ENCODE results near the gene SFRP5.

The SFRP5 gene

DNA sequence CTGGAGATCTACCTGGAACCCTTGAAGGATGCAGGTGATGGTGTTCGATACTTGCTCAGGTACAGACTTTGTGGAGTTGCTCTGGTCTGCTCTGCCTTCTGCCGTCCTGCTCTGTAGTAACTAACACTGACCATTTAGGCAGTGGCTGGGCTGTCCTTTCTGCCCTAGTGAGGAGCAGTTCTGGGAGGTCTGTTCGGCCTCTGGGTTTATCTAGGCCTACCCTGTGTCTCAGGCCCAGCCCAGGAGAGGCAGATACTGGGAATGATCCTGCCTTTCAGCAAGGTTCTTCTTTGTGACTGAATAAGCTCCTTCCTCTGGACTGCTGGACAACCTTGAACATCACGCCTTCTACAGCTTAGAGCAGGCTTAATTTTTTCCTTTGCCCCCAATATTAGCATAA is 33.2 kb downstream of the SFRP5 start:
- Mint-ChIP-seq H3K27ac (peak overlapping the region; percentile 97), H3K36me3 (peaks cover 82% of the 10 kb centered on the region), H3K9me3 (peaks cover 4% of the 10 kb centered on the region), H3K4me3 (peak overlapping the region; percentile 88), H3K4me1 (peaks cover 69% of the 10 kb centered on the region)
- ATAC-seq (no peak), DNase-seq (ENCODE audit: low spot score in 2 of 2) (no peak)

DNA sequence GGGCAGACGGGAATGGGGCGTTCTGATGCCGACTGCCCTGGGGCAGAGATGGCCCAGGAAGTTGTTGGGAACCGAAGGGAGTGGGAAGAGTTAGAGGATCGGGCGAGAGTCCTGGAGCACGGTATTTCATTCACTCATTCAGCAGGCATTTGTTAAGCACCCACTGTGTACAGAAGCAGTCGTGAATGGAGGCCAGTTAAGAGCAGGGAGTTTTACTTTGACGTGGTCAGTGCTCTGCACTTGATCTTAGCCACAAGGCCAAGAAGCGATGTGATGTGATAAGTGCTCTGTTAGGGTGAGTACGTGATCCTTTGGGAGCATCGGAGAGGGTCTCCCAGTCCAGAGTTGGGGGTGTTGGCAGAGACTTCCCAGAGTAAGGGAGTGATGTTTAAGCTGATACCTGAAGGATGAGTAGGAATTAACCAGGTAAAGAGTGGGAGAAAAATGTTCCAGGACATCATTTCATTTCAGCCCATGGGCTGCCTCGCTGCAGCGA is 34.0 kb downstream of the SFRP5 start:
- Mint-ChIP-seq H3K36me3 (peaks cover 74% of the 10 kb centered on the region), H3K4me1 (peaks cover 61% of the 10 kb centered on the region), H3K27ac (peak overlapping the region; percentile 97), H3K4me3 (peak overlapping the region; percentile 88), H3K9me3 (peaks cover 4% of the 10 kb centered on the region)
- DNase-seq (ENCODE audit: low spot score in 2 of 2) = no peak
- peak; percentile 53 for ATAC-seq

DNA sequence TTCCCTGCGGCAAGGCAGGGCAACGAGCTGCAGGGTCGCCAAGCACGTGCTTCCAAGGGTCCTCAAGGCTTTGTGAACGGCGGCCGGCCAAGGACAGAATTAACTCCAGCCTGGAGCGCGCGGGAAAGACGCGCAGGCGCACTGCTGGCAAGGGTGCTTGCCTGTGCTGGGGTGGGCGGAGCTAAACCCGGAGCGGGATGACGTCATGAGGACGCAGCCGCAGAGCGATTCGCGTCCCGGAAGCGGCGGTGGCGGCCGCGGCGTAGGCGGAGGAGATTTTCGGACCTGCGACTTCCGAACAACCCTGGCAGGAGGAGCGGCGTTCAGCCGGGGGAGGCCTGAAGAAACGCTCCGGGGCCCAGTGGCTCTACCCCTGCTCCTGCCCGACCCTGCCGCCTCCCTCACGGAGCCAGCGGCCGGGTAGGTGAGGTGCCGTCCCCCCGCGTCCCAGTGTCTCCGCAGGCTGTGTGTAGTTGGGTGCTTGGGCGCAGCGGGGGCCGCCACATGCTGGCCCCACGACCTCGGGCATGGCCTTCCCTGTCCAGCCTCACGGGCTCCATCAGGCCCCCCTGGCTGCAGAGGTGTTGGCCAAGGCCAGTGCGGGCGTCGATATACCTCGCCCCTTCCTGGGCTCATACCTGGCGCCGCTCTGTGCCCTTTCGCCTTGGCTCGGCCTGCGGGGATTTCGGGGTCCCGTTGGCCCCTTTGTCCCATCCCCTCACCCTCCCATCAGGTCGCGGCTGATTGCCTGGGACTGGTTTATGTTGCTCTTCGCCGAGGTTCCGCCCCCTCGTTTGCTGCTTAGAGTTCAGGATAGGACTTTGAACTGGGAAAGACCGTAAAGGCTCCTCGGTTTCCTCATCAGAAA is 34.7 kb downstream of the SFRP5 start, which contains the start of gene ZFYVE27:
Gene ZFYVE27, plus strand, starts transcription at position 227 of the 868 bp plus-strand sequence. CDS start 1,350 bp downstream, outside the sequence.
- peak; percentile 88 for ATAC-seq
- Mint-ChIP-seq H3K4me1 (peaks cover 56% of the 10 kb centered on the region), H3K27ac (peak within 1 kb of the TSS; percentile 97), H3K36me3 (peaks cover 67% of the 10 kb centered on the region), H3K4me3 (peak within 1 kb of the TSS; percentile 88), H3K9me3 (peaks cover 4% of the 10 kb centered on the region)
- DNase-seq (ENCODE audit: low spot score in 2 of 2) = peak; percentile 98 to 99

DNA sequence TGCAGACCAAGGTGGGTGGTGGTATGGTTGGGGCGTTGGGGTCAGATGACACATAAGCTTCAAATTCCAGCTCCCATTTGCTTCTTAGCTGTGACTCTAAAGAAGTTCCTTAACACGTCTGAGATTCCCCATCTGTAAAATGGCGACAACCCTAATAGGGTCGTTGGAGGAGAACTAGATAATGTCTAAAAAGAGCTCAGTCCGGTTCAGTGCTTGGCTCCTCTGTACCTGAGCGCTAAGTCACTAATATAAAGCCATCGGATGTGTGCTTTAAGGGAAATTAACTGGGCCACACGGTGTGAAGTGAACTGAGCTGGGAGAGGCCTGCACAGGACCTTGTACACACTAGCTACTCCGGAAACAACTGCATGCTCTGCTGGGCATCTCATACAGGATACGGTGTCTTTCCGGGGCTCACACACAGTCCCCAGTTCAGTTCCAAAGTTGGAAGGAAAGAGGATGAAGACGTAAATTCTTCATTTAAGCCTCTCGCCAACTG is 35.3 kb downstream of the SFRP5 start:
- H3K27ac Mint-ChIP-seq = peak overlapping the region; percentile 97
- ATAC-seq (peak; percentile 25), DNase-seq (ENCODE audit: low spot score in 2 of 2) (no peak)
- H3K4me3 Mint-ChIP-seq = peak overlapping the region; percentile 88
- peaks cover 4% of the 10 kb centered on the region for H3K9me3 Mint-ChIP-seq
- peaks cover 60% of the 10 kb centered on the region for H3K36me3 Mint-ChIP-seq
- peaks cover 52% of the 10 kb centered on the region for H3K4me1 Mint-ChIP-seq

DNA sequence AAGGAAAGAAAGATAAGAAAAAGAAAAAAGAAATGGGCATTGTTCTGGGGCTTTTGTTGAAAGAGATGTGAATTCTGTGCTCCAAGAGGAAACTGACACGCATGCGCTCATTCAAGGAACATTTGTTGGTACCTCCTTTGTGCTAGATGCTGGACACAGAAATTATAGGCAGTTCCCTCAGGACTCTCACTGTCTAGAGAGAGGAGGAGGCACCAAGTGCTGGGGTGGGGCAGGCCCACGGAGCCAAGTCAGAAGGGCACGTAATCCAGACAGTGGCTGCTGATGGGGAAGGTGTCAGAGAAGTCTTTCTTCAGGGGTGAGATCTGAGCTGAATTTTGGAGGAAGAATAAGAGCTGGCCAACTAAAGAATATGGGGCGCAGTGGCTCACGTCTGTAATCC is 37.8 kb downstream of the SFRP5 start:
- no peak overlapping the region for H3K4me3 Mint-ChIP-seq
- DNase-seq (ENCODE audit: low spot score in 2 of 2) (no peak), ATAC-seq (no peak)
- H3K36me3 Mint-ChIP-seq = peaks cover 36% of the 10 kb centered on the region
- peaks cover 32% of the 10 kb centered on the region for H3K4me1 Mint-ChIP-seq
- peak overlapping the region; percentile 39 for H3K27ac Mint-ChIP-seq
- peaks cover 4% of the 10 kb centered on the region for H3K9me3 Mint-ChIP-seq

DNA sequence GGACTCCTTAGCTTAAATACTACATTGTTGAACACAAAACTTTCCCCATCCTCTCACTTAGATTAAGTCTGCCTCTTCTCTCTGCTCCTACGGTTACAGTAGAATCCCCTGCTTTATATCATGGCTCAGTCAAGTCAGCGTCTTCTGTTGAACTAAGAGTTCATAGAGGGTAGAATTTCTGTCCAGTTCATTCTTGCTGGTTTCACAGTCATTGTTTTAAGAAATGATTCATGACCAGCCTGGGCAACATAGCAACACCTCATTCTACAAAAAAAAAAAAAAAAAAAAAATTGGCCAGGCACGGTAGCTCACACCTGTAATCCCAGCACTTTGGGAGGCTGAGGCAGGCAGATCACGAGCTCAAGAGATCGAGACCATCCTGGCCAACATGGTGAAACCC is 38.5 kb downstream of the SFRP5 start:
- H3K36me3 Mint-ChIP-seq = peaks cover 28% of the 10 kb centered on the region
- H3K4me1 Mint-ChIP-seq = peaks cover 28% of the 10 kb centered on the region
- no peak for DNase-seq (ENCODE audit: low spot score in 2 of 2)
- ATAC-seq = no peak
- H3K4me3 Mint-ChIP-seq = no peak overlapping the region
- no peak overlapping the region for H3K27ac Mint-ChIP-seq
- peaks cover 4% of the 10 kb centered on the region for H3K9me3 Mint-ChIP-seq

DNA sequence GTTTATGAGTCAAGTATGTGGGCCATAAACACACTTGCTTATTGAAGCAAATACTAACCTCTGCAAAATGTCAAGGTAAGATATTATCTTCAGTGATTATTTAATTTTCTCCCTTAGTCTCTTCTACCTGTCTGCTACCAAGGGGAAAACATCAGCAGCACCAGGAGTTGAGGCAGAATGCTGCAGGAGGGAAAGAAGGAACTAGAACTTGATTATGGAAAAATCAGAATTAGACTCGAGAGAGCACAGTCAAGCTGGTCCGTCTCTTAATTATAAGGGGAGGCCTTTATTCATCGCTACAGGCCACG is 39.8 kb downstream of the SFRP5 start:
- DNase-seq (ENCODE audit: low spot score in 2 of 2) = no peak
- Mint-ChIP-seq H3K9me3 (peaks cover 4% of the 10 kb centered on the region), H3K4me1 (peaks cover 17% of the 10 kb centered on the region), H3K4me3 (no peak overlapping the region), H3K36me3 (peaks cover 16% of the 10 kb centered on the region), H3K27ac (no peak overlapping the region)
- no peak for ATAC-seq

DNA sequence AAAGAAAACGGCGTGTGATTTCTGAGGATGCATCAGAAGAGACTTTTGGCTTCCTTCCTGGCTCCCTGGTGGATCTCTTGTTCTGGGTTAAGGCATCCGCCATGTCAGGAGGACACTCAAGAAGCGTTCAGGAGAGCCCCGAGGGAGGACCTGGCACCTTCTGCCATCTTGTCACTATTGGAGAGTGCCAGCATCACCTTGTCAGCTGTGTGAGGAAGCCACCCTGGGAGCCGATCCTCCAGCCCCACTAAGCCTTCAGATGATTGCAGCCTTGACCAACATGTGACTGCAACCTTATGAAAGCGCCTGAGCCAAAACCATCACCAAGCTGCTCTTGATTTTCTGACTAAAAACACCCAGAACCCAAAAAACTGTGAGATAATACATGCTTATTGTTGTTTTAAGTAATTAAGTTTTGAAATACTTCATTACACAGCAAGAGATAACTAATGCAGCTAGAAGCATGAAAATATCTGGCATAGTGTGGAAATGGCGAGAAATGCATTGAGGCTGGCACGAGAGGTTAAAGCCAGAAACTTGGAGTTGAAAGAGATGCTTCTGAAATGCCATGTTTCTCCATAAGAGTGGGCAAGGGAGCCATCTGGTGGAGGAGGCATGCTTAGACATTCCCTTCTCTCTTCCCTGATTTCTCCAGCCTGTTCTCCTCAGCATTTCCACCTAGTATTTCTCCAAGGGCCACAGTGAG is 40.3 kb downstream of the SFRP5 start:
- peaks cover 4% of the 10 kb centered on the region for H3K9me3 Mint-ChIP-seq
- DNase-seq (ENCODE audit: low spot score in 2 of 2) (peak in 1 of 2 donors; percentile 59), ATAC-seq (peak; percentile 49)
- peaks cover 11% of the 10 kb centered on the region for H3K36me3 Mint-ChIP-seq
- no peak overlapping the region for H3K4me3 Mint-ChIP-seq
- H3K27ac Mint-ChIP-seq = no peak overlapping the region
- peaks cover 17% of the 10 kb centered on the region for H3K4me1 Mint-ChIP-seq

DNA sequence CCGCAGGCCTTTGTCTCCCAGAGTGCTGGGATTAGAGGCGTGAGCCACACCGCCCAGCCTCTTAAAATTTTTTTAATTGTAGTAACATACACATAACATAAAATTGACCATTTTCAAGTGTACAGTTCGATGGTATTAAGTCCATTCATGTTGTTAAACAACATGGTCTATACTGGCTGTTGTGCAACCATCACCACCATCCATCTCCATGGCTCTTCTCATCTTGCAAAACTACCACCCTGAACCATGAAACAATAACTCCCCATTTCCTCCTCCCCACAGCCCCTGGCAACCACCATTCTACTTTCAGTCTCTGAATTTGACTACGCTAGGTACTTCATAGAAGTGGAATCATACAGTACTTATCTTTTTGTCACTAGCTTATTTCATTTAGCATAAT is 42.8 kb downstream of the SFRP5 start:
- Mint-ChIP-seq H3K9me3 (no peaks in the 10 kb centered on the region), H3K27ac (no peak overlapping the region), H3K4me3 (no peak overlapping the region), H3K36me3 (no peaks in the 10 kb centered on the region), H3K4me1 (peaks cover 6% of the 10 kb centered on the region)
- no peak for DNase-seq (ENCODE audit: low spot score in 2 of 2)
- ATAC-seq = no peak

DNA sequence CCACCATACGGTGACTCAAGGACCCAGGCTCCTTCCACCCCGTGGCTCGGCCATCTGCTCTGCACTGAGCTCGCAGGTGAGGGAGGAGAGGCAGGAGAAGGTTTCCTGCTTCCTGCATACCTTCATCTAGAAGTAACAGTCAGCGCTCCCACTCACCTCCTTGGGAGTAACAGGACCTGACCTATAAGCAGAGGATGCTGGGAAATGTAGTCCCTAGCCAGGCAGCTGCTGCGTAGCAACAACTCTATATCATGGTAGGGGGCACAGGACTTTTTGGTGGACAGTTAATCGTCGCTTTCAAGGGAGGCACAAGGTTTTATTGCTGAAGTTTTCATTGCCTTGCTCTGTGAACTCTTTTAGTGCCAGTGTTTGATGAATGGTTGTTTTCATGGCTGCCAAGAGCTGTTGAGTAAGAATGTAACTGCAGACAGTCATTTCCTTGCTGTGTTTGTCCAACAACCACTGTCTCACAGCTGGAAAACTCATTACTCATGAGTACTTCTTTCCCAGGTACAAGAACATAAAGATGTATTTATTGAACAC is 45.1 kb downstream of the SFRP5 start:
- H3K4me1 Mint-ChIP-seq = peaks cover 6% of the 10 kb centered on the region
- peak; percentile 84 for ATAC-seq
- DNase-seq (ENCODE audit: low spot score in 2 of 2) = no peak

DNA sequence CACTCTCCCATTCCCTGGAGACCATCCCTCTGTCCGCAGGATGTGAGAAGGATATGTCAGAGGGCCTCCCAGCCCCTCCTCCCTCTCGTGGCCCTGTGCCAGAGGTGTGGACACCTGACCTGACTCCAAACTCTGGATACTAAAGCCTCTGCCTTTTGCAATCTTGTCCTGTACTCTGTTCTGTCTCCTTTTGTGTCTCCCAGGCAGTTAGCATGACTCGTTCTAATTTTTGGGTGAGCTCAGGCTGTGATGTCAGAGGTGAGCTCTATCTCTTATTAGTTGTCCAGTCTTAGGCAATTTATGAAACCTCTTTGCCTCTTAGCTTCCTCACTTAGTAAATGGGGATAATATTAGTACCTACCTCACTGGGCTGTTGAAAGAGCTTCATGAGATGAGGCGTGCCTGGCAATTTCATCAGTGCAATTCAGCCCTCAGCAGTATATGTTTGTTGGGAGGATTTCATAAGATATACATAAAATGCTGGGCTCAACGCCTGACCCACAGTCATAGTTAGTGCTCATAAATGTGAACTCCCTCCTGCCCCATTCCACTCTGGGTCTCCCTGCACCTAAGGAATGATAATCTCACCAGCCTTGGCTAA is 47.4 kb downstream of the SFRP5 start:
- DNase-seq (ENCODE audit: low spot score in 2 of 2) = no peak
- no peaks in the 10 kb centered on the region for H3K9me3 Mint-ChIP-seq
- no peak overlapping the region for H3K4me3 Mint-ChIP-seq
- H3K4me1 Mint-ChIP-seq = peaks cover 6% of the 10 kb centered on the region
- H3K36me3 Mint-ChIP-seq = no peaks in the 10 kb centered on the region
- no peak for ATAC-seq
- H3K27ac Mint-ChIP-seq = no peak overlapping the region

More for the DNA sequence above, 45.1 kb downstream of the SFRP5 start:
- H3K4me3 Mint-ChIP-seq = no peak overlapping the region
- H3K9me3 Mint-ChIP-seq = no peaks in the 10 kb centered on the region
- no peak overlapping the region for H3K27ac Mint-ChIP-seq
- H3K36me3 Mint-ChIP-seq = no peaks in the 10 kb centered on the region

DNA sequence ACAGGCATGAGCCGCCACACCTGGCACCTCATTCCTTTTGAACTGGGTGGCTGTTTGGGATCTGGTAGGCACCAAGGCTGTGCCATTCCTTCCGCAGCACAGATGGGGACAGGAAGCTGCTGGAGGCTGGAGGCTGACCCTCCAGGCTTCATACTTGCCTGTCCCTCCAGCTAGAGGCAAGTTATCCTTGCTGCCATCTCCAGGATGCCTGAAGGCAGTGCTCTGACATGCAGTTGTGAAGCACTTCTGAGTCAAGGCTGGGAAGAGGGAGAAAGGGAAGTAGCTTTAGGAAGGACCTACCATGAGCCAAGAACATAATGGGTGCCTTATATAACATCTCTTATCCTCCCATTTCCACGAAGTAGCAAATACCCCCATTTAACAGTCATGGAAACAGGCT is 48.8 kb downstream of the SFRP5 start:
- H3K27ac Mint-ChIP-seq = no peak overlapping the region
- no peak for DNase-seq (ENCODE audit: low spot score in 2 of 2)
- no peaks in the 10 kb centered on the region for H3K36me3 Mint-ChIP-seq
- no peaks in the 10 kb centered on the region for H3K9me3 Mint-ChIP-seq
- H3K4me1 Mint-ChIP-seq = peaks cover 6% of the 10 kb centered on the region
- ATAC-seq = no peak
- no peak overlapping the region for H3K4me3 Mint-ChIP-seq

DNA sequence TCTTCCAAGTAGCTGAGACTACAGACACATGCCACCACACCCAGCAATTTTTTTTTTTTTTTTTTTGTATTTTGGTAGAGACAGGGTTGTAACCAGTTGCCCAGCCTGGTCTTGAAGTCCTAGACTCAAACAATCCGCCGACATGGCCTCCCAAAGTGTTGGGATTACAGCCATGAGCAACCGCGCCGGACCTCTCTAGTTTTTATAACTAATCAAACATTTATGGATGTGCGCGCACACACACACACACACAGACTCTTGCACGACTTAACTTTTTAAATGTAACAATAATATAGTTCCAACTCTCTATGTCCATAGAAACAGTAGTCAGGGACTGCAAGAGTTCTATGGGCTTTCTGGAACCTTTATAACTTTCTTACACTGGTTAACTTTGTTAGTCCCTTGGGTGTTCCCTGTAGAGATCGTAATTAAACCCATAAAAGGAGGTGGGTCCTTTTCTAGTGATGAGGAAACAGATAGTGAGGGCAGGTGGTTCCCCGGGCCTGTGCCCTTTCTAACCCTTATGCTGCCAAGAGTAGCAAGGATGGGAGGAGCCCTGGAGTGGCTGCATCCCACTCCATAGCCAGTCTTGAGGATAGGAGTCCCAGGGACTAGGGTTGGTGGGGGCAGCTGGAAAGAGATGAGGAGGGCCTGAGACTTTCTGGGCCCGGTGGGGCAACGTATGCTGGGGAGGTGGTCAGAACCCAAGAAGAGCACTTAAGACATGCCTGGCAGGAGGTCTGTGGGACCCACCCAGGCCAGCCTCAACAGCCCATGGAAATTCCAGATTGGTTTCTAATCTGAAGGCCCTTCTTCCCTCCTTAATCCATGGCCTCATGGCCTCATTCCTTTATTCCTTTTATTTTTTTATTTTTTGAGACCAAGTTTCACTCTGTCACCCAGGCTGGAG is 49.7 kb downstream of the SFRP5 start:
- no peak overlapping the region for H3K4me3 Mint-ChIP-seq
- peaks cover 6% of the 10 kb centered on the region for H3K4me1 Mint-ChIP-seq
- ATAC-seq (no peak), DNase-seq (ENCODE audit: low spot score in 2 of 2) (no peak)
- H3K9me3 Mint-ChIP-seq = no peaks in the 10 kb centered on the region
- H3K36me3 Mint-ChIP-seq = no peaks in the 10 kb centered on the region
- H3K27ac Mint-ChIP-seq = no peak overlapping the region

DNA sequence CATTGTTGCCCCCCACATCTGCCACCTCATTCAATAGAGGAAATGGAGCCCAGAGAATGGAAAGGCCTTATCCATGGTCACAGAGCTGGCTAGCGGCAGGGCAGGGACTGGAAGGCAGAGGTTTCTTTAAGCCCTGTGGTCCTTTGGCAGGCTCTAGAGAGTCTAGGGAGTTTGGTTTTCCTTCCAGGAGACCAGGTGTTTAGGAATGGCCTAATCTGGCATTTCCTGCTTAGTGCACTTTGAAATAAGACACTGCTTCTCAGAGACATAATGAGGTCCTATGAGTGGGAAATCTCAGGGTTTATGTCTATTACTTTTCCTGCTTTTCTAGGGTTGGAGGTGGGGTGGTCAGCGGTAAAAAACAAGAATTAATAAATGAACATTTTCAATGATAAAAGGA is 52.2 kb downstream of the SFRP5 start:
- no peak overlapping the region for H3K27ac Mint-ChIP-seq

More for the DNA sequence above, 52.2 kb downstream of the SFRP5 start:
- Mint-ChIP-seq H3K4me1 (no peaks in the 10 kb centered on the region), H3K9me3 (no peaks in the 10 kb centered on the region), H3K4me3 (no peak overlapping the region), H3K36me3 (no peaks in the 10 kb centered on the region)
- ATAC-seq (no peak), DNase-seq (ENCODE audit: low spot score in 2 of 2) (no peak)

All from stimulated activated effector memory CD8-positive, alpha-beta T cell treated with anti-CD3 and anti-CD28 coated beads, Interleukin-12 subunit alpha, Interleukin-12 subunit beta, amount 100 ng/mL, for 72 hours (primary cell).